SH-SY5Y (cell line): ENCODE measurements around the gene ITPK1.

Source experiments
- GATA2 ChIP-seq: IDR thresholded peaks from 2 replicates; pipeline ENCODE4 v1.6.1; 2011; ENCODE audit warnings: mild to moderate bottlenecking, low read depth, low read length
- GATA3 ChIP-seq: IDR thresholded peaks from 2 replicates; pipeline ENCODE4 v1.6.1; 2011; ENCODE audit warnings: low read depth, mild to moderate bottlenecking, low read length, moderate library complexity

GRCh38 chr14:92960706-92961566, 154.8 kb downstream of the ITPK1 start:
- TF ChIP-seq GATA2: no peak
- TF ChIP-seq GATA3: no peak
